AG04450 (cell line): ENCODE results near the gene RUFY3. TPM values are rescaled to one million over a fixed set of nuclear protein-coding genes. Genes with fewer than 3 reads are reported as not detected.

ENCODE experiments used
- CTCF ChIA-PET: fragments of 300-600, 350-600 bp; formaldehyde crosslinking; extraction: SDS; loops from one replicate; lab custom pipeline; 2022; ENCODE audit warnings: antibody characterized with exemption, inconsistent platforms; lab: Charles Lee
- POLR2A ChIA-PET: fragments of 350-600 bp; formaldehyde crosslinking; extraction: SDS; loops from one replicate; lab custom pipeline; 2021; ENCODE audit warnings: antibody characterized with exemption, inconsistent platforms; lab: Yijun Ruan, JAX
- DNase-seq: peaks from one replicate; pipeline ENCODE4 v3.0.0-alpha.2; 2011; ENCODE audit warnings: low read depth, low spot score
- H3K27ac ChIP-seq: one replicate; pipeline ENCODE4 v1.5.1; 2012; ENCODE audit warnings: low read depth, low read length, control low read depth
- H3K27me3 ChIP-seq: one replicate; pipeline ENCODE4 v1.6.0; 2012; ENCODE audit warnings: low read length; ENCODE audit not compliant: control insufficient read depth, insufficient read depth
- H3K4me3 ChIP-seq: 2 replicates; pipeline ENCODE4 v1.5.1; 2011; ENCODE audit warnings: mild to moderate bottlenecking, low read depth, low read length, control low read depth
- H3K9me3 ChIP-seq: 2 replicates; pipeline ENCODE4 v1.5.1; 2012; ENCODE audit warnings: low read length; ENCODE audit not compliant: control insufficient read depth, insufficient read depth
- CTCF ChIP-seq: IDR thresholded peaks from 2 replicates; pipeline ENCODE4 v1.5.1; 2011; ENCODE audit warnings: low read depth, low read length, control low read depth, inconsistent platforms
- polyA plus RNA-seq: library from polyadenylated mRNA; depleted of rRNA; stranded (reverse); fragments of >200 nt; gene quantifications from 2 replicates; pipeline ENCODE4 v1.2.3, GENCODE V29; 2011

The RUFY3 gene
- polyA plus RNA-seq, 1 experiment: 57.9 TPM

DNA sequence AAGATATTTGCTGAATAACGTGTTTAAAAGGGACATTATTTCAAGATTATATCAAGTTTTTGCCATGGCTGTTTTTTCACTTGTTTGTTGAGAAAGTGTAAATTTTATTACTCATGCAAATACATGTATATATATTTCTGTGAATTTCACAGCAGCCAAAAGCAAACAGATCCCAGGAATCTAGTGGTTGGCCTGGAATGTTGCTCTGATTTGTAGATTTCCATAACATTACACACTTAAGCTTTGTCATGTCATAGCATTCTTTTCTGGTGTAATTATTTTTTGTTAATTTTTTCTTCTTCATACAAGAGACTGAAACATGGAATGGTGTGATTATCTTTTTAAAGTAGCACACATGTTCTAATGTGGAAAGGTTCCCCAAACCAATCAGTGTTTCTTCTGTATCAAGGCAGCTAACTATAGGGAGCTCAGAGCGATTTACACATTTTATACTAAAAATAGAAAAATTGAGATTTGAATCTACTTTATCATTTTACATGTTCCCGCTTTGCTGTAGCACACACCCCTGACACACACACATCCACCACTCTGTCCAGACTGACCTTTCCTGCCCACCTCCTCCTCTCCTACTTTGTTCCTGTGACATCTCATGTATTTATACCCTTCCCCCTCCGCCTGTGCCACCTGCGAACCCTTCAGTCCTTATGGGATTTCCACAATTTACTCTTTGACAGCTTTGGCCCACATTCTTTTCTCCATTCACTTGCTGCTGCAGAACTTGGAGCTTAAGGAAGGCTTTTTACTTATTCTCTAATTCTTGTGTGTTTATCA is 20.3 kb downstream of the RUFY3 start:
- ChIA-PET POLR2A (no interaction called here), CTCF (interaction anchor here (1.8 kb wide), 1 partner anchor 90 kb away, joined by 6 read pairs; no protein-coding TSS in a partner anchor)

GRCh38 chr4:70743731-70744130 is 22.0 kb downstream of the RUFY3 start:
- Histone ChIP-seq H3K4me3 (no peak overlapping the region), H3K9me3 (no peaks in the 10 kb centered on the region), H3K27me3 (no peaks in the 10 kb centered on the region), H3K27ac (no peak overlapping the region)
- POLR2A ChIA-PET: interaction anchor here (0.6 kb wide), 1 partner anchor 302 kb away, joined by 3 read pairs; no protein-coding TSS in a partner anchor
- TF ChIP-seq CTCF: no peak
- CTCF ChIA-PET: no interaction called here
- no peak for DNase-seq

More for the DNA sequence above, 20.3 kb downstream of the RUFY3 start:
- no peak for DNase-seq
- Histone ChIP-seq H3K4me3 (no peak overlapping the region), H3K9me3 (no peaks in the 10 kb centered on the region), H3K27ac (no peak overlapping the region), H3K27me3 (no peaks in the 10 kb centered on the region)
- no peak for TF ChIP-seq CTCF

DNA sequence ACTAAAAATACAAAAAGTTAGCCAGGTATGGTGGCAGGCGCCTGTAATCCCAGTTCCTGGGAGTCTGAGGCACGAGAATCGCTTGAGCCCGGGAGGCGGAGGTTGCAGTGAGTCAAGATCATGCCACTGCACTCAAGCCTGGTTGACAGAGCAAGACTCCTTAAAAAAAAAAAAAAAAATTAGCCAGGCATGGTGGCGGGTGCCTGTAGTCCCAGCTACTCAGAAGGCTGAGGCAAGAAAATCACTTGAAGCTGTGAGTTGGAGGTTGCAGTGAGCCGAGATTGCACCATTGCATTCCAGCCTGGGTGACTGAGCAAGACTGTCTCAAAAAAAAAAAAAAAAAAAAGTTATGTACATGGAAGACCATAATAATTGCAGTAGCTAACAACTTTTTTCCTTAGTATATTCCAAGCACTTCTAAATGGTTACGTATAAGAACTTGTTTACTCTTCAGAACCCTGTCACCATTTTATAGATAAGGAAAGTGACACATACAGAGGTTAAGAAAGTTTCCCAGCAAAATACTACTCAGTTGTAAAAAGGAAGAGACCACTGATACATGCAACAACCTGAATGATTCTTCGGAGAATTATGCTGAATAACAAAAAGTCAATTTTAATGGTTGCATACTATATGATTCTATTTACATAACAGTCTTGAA is 24.5 kb downstream of the RUFY3 start:
- ChIA-PET POLR2A (interaction anchor here (0.7 kb wide), 1 partner anchor 12 kb away, joined by 3 read pairs; no protein-coding TSS in a partner anchor), CTCF (no interaction called here)
- TF ChIP-seq CTCF: no peak
- H3K27me3 ChIP-seq: no peaks in the 10 kb centered on the region
- H3K4me3 ChIP-seq: no peak overlapping the region
- no peak for DNase-seq
- no peak overlapping the region for H3K27ac ChIP-seq
- no peaks in the 10 kb centered on the region for H3K9me3 ChIP-seq

DNA sequence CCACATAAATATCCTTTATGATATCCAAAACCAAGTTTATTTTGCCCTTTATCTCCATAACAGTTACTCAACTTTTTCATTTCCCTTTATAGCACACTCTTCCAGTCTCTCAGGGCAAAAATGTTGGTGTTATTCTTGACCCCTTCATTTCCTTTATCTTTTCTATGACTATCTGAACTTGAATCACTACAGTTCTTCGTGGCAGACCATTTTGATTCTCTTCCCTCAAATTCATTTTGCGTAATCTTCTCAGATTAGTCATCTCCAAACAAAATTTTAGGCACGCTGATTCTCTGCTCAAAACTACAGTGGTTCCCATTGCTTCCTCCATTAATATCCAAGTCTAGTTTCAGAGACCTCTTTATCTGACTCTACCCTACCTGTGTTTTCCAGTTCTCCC is 26.1 kb downstream of the RUFY3 start:
- CTCF ChIA-PET: no interaction called here

More for the DNA sequence above, 26.1 kb downstream of the RUFY3 start:
- Histone ChIP-seq H3K27ac (no peak overlapping the region), H3K4me3 (no peak overlapping the region), H3K27me3 (no peaks in the 10 kb centered on the region), H3K9me3 (no peaks in the 10 kb centered on the region)
- DNase-seq: no peak
- POLR2A ChIA-PET: no interaction called here
- no peak for TF ChIP-seq CTCF
